Left kidney (tissue), 2 donors: ENCODE data around the gene ADAMTS17. TPM values are rescaled to one million over a fixed set of nuclear protein-coding genes. Genes with fewer than 3 reads are reported as not detected.

Experiments used
- DNase-seq: peaks from one replicate; pipeline ENCODE4 v3.0.0-alpha.2; 2013
- polyA plus RNA-seq: library from polyadenylated mRNA; unstranded; fragments of 120-200 nt; gene quantifications from one replicate; pipeline ENCODE4 v1.2.1, GENCODE V29; 2013; ENCODE audit not compliant: insufficient read length

Gene ADAMTS17
- polyA plus RNA-seq, 1 donor, result 2.3 TPM

DNA sequence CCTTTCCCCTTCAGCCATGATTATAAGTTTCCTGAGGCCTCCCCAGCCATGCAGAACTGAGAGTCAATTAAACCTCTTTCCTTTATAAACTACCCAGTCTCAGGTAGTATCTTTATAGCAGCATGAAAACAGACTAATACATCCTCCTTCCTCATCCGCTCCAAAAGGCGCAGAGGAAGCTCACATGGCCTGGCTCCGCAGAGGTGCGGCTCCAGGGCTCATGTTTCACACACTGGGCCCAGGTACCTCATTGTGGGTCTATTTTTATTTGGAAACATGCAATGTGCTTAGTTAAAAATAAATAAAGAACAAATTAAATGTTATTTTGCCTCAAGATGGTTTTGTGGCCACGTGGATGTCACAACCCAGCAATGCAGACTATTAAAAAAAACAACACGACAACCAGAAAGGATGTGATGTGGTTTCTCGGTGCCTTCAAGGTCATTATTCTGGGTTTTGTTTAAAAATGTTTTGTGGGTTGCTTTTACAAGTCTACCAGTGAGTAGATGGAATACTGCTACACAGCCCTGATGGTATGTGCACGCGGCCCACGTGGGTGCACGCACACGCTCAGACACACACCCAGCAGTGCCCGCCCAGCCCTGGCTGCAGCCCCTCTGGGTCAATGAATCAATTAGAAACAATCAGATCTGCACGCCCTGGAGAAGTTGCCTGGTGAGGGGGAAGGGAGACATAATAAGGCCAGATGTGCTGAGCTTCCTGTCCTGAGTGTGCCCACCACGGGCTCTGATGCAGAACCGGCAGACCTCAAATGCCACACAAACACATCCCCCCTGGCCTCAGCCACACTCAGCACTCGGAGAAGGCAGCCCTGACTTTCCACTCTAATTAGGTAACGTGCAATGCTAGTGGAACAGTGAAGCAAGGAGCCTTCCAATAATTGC lies 140.1 kb downstream of the ADAMTS17 start:
- no peak for DNase-seq

DNA sequence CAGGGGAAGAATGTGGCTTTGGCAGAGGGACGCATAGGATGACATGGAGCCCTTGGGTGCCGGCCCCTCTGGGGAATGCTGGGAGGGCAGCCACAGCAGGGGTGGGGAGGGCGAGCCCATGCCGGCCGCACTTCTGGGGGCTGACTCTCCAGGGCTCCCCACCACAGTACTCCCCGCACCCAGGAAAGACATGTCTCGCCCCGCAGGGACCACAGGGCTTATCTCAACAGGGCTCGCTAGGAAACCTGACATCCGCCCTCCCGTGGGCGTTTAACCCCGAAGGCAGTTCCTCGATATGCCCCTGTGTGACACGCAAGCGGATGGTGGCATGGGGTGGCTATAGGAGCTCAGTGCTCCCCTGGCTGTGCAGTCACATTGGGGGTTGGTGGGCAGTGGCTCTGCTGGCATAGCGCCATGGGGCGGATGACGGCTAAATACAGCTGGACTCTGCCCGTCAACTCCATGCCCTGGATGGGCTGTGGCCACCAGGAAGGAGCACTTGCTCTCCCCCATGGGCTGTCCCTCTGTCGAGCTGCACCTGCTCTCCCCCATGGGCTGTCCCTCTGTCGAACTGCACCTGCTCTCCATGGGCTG lies 141.4 kb downstream of the ADAMTS17 start:
- no peak for DNase-seq

DNA sequence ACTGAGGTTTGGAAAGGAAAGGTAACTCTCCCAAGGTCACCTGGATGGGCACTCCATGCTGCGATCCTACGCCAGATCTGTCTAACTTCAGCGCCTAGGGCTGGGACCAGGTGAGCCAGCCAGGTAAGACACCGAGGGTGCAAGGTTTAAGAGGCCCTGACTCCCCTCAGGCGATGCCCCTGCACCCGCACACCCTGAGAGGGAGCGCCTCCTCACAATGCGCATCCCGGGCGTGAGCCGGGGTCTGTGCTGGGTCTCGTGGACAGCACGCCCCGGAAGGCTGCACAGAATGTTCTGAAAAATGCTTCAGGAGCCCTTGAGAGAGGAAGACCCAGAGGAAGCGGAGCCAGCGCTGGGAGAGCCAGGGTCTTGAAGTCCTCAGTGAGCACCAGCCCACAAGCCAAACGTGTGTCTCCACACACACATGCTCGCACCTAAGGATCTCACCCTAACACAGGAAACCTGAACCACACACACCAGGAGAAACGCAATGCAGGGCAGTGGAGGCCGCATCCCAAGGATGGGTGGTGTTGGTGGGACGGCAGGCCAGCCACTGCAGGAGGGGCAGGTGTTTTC lies 142.0 kb downstream of the ADAMTS17 start:
- DNase-seq, result no peak

DNA sequence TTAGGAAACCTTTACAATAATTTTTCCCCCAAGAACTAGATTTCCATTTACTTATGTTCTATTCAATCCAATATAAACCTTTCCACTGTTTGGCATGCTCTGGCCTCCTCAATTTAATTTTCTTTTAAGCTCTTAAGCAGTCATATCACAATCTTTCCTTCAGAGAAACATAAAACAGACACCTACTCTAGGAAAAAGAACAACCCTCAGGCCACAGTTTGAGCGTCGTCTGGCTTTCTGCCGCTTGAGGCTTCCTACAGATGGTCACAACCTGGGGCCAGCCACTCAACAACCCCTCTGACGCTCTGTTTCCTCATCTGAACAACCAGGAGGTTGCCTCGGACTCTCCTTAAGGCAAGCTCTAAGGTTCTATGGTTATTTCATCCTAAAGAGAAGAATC lies 143.3 kb downstream of the ADAMTS17 start:
- DNase-seq, result no peak

DNA sequence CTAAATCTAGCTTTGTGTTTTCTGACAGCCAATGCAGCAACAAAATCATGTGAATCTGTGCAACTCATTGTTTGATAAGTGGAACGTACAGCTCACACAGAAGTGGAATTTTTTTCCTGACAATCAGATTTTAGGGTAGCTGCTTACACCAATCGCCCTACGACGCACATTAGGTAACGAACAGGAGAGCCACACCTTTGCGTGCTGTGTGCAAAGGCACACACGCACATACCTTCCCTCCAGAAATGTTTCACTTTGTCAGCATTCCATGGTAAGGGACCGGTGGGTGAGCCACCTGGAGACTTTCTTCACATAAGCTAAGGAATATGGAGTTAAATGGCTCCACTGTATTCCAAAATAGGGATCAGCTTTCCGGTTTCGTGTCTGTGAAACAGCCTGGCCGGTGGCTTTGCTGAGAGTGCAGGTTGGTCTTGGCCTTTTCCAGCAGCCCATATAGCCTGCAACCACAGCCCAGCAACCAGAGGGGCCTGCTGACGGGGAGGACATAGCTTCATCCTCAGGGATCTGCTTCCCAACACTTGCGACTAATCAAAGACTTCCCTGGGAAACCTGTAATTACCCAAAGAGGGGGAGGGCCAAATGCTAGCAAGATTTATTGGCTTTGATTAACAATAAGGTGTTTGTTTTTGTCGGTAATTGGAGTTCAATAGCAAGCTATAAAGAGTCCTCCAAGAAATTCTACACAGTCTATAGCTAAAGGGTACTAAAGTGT lies 145.3 kb downstream of the ADAMTS17 start:
- no peak for DNase-seq

DNA sequence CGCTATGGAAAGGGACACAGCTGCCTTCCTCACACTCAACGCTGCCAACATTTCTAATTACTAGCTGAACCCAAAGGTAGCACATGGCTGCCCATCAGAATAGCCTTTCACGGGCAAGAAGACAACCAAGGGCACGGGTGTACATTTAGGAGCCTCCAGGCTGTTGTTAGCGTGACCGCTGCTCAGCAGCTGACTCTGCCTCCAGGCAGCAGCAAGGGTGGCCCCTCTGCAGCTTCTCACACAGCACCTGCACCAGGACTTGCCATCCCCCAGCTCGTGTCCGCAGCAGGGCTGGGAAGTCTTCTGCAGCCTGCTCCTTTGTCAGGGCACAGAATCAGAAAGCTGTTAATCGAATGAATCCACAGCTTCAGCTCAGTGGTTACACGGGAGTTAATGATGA lies 146.8 kb downstream of the ADAMTS17 start:
- DNase-seq, result no peak

DNA sequence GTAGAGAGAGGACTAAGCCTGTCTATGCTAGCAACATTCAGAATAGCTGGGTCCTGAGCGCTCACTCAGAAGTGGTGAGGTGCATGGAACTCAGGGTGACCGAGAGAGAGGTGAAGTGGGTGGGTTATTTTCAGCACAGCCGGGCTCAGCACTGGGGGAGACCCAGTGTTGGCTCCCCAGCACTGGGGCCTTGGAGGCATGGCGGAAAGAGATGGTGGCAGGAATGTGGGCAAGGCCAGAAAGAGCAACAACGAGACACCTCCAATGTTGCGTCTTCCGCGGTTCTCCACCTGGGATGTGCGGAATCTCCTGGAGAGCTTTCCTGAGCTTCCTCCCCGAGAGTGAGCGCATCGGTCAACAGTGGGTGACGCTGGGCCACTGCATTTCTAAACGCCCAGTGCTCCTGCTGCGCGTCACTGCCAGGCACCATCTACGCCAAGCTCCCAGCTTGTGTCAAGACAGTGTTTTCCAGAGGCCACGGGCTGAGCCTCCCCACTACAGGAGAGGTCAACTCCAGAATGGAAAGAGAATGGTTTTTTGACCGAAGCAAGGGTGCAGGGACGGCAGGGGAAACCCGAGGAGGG lies 148.4 kb downstream of the ADAMTS17 start:
- DNase-seq, result no peak

DNA sequence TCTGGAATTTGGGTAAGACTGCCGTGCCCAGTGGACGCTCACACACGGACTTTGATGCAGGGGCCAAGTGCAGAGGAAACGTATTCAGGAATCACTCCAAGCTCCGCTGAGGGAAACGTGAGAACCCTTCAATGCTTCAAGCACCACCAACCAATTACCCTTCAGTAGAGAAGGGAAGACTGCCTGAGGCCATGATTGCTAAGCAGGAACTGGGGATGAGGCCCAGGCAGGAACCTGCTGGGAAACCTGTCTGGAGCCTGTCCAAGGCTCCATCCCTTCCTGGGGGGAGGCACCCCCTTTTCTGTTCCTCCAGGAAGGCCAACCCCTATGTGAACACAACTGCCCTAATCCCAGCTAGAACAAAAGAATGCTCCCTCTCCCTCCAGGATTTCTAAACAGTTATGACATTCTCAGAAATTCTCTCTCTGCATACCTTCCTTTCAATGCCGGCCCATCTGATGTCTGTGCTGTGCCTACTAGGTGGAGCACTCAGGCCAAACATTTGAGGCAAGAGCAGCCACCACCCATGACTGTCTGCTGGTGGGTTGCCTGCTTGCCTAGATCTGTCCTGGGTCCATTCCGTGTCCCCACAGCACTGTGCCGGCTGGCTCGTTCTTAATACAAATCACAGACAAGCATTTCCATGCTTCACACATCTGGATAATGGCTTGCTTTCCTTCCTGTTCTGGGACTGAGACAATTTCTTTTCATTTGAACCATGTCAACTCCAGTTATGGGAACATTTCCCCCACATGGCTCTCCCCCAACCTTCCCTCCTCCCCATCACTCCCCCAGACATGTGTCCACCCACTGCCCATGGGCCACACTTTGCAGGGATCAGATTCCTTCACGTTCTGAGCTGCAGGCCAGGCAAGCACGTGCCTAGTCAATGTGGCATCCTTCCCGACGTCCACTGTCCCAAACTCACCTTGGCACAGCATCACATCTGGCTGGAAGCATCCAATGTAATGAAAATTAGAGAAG lies 149.4 kb downstream of the ADAMTS17 start:
- DNase-seq, result no peak

DNA sequence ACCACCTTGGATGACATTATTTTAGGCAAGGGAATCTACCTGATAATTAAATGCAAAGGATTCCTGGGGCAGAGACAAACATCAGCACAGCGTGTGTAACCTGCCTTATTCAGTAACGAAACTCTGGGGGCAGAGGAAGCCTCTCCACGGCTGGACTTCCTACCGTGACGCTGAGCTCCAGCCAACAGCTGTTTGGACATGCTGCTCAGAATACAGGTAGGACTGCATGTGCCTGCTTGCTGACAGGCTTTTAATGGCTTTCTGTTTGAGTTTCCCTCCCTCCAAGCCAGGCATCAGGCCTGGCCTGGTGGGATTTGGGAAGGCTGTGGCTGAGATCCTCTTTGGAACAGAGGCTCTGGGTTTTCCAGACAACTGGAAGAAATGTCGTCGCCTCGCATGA lies 150.6 kb downstream of the ADAMTS17 start:
- DNase-seq, result no peak

DNA sequence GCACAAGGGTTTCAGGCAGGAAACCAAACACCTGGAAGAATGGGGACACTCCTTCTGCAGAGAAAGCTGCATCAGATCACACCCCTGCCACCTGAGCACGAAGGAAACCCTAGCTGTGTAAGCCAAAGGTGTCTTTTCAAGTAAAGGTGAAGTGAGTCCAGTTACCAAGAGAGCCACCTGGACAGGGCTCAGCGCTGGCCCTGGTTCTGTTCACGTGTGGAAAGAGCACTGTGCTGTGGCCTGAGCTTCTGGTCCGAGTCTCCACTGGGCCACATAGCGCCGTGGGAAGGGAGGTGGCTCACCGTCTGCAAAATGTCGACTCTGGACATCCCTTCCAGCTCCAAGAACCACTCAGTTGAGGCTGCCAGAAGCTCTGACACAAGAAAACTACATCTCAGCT lies 151.1 kb downstream of the ADAMTS17 start:
- no peak for DNase-seq

DNA sequence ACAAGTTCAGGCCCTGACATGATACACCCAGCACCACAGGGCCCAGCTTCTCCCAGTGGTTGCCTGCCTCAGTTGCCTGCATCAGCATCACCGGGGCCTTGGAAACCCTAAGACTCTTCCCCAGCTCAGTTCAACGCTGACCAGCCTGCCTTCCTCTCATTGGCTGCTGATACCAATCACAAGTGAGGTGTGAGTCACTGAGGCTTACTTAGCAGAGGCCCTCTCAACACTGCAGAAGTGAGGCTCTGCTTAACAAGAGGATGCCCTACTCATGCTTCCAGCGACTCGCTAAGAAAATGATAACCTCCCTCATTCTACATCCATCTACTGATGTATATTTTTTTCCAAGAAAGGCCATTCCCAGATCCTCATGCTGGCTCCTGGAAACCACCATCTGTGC lies 151.9 kb downstream of the ADAMTS17 start:
- DNase-seq, result no peak

DNA sequence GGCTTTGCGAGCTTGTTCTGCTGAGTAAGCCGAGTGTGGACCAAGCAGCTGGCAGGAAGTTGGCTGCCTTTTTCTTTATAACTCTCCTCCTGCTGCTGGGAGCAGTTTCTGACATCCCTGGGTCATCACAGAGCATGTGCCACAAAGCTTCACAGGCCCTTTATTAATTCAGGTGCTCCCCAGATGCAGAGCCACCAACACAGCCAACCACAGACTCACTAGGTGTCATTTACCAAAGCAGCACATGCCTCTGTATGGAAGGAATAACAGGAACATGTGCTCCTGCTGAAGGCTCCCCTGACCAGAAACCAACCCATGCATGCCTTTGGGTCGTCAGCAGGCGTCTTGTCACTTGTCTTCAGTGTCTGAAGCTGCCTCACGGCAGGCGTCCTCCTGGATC lies 152.5 kb downstream of the ADAMTS17 start:
- no peak for DNase-seq

DNA sequence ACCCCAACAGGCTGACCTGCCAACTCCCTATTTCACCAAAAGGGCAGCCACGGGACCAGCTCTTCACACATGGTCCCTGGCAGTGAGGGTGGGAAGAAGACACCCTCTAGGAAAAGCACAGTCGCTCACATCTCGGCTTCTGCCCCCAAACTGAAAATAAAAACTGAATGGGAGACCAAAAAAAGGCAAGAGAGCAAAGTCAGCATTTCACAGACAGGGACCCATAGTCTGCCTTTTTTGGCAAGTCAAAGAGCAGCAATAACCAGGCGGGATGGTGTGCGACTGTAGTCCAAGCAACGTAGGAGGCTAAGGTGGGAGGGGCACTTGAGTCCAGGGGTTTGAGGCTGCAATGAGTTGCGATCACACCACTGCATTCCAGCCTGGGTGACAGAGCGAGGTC lies 154.1 kb downstream of the ADAMTS17 start:
- DNase-seq, result no peak

DNA sequence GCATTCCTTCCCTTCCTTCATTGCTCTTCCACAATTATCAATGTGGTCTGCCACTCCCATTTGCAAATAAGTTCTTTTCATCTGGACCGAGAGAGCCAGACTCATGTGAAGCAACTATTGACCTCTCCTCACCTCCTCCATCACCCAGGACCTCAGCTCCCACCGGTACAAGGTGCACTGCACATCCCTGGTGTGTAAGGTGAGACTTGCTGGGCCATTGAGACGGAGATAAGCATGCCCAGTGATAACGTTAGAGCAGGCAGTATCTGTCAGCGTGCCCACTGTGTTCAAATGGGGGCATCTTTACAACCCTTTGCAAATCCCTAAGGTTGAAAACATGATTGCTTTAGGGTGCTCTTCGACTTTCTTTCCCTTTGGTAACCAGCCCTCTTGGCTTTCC lies 154.8 kb downstream of the ADAMTS17 start:
- DNase-seq, result no peak

DNA sequence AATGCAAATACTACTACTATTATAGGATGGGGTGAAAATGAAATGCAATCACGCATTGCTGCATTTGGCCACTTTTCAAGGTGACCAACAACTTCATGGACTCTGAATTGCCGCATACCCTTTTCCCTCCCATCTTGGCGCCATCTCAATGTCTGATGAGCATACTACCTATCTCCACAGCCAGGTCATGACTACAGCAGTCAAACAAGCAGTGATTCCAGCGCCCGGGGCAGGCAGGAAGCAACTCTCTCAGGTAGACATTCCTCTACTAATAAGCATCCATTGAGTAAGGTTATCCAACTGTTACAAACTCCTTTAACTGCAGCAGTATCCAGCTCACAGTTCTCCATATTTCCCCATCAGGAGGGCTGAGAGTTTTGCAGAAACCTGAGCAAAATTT lies 155.4 kb downstream of the ADAMTS17 start:
- DNase-seq, result no peak

DNA sequence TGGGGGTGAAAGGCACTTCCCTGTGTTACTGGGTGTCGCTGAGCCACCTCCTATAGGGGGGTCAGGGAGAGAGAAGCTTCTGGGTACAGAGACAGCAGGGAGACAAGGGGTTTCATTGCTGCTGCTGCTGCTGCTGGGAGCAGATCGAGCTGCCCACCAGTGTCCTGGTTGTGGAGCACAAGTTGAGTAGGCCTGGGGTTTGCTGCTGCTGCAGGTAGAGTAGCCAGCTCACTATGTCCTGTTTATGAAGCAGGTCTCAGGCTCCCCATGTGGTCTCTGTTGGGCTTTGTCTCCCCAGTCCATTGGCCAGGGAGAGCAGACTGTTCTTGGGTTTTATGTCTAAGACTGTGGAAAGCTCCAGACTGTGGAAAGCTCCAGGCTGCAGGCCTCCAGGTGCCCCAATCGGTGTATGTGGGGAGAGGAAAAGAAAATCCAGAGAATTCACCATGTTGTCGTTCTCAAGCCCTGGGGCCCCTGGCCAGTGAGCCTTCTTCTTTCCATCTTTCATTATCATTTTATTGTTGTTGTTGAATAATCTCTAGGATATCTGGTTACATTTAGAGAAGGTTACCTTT lies 157.8 kb downstream of the ADAMTS17 start:
- DNase-seq, result no peak

DNA sequence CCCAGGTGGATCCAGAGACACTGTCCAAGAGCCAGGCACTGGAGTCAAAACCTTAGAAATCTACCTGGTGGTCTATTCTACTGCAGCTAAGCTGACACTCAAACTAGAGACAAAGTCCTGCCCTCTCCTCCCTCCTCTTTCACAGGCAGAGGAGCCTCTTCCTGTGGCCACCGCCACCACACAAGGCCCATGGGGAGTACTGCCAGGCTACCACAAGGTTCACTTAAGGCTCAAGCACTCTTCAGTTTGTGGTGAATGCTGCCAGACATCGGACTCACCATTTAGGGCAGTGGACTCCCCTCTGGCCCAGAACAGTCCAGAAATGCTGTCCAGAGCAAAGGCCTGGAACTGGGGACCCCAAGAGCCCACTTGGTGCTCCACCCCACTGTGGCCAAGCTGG lies 160.9 kb downstream of the ADAMTS17 start:
- no peak for DNase-seq

DNA sequence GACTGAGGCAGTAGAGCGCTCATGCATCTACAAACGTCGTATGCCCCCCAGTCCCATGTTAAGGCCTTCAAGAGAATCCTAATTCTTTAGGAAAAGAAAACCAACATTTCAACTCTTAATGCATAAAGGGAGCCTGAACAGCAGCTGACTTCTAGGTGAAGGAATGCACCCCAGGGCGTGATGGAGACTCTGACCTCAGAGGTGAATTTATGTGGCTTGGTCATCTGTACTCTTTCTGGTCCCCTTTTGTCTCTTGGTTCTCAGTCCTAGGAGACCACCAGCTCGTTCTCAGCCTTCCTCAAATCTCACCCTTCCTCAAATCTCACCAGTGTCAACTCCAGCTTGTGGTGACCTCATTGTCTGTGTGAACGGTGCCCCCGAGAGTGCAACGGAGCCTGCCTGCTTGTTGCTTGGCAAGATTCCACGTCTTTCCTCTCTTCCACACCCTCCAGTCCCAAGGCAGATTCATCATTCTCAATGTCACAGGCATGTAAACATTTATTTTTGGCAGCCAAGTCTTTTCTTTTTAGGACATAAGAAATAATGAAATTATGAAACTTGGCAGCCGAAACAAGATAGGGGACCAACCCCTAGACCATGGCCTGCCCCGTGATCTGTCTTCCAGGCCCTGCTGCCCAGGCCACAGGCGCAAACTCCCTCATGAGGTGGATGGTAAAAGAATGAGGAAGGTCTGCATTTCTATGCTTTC lies 166.2 kb downstream of the ADAMTS17 start:
- DNase-seq, result no peak

DNA sequence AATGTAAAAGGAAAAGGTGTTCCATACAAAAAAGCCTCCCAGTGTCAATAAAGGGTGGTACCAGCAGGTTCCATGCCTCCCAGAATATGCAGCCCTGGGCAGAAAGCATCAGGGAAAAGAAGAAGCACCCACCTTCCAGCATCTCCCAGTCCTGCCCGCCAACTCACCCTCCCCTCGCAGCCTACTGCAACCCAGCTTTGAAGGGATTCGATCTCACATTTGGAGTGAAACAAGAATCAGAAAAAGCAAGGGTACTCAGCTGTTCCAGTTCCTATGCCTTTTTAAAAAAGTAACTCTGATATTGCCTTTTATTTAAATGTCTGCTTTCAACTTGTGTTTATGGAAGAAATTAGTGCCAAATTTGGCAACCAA lies 166.9 kb downstream of the ADAMTS17 start:
- DNase-seq, result no peak
